ENCODE measurements around the gene TTLL5. TPM values are rescaled to one million over a fixed set of nuclear protein-coding genes. Genes with fewer than 3 reads are reported as not detected.
"Not testable (repeated sequence)": the region's sequence is repeated elsewhere in the genome, so short reads cannot be mapped to it uniquely, and the experiment has no call there.

The TTLL5 gene
- polyA plus RNA-seq, 2 of the 4 experiments (the other 2 are of a cell fraction): 18.8 to 23.7 TPM

GRCh38 chr14:75845136-75845804, 184.2 kb downstream of the TTLL5 start:
- POLR2A ChIA-PET: no interaction called here

GRCh38 chr14:75846694-75847093, 185.6 kb downstream of the TTLL5 start:
- WGBS (ENCODE audit: missing lambda C conversion rate): 95% methylated on average over 5 of the region's 5 CpGs
- H3K4me3 ChIP-seq; H3K4me1 ChIP-seq; DNase-seq (ENCODE audit: low read depth in 1 of 2, low spot score in 1 of 2); FAIRE-seq; H3K27ac ChIP-seq; H3K9me3 ChIP-seq; POLR2A ChIA-PET; H3K4me2 ChIP-seq; ATAC-seq: not testable (repeated sequence)
- CTCF ChIA-PET: interaction anchor here (1.1 kb wide), 1 partner anchor 97 kb away, joined by 3 read pairs; no protein-coding TSS in a partner anchor

More at GRCh38 chr14:75845136-75845804, 184.2 kb downstream of the TTLL5 start:
- no peak overlapping the region for H3K4me2 ChIP-seq
- no peaks in the 10 kb centered on the region for H3K9me3 ChIP-seq
- CTCF ChIA-PET: interaction anchor here (0.6 to 1.7 kb wide), 3 partner anchors 8 to 26 kb away, joined by 3 read pairs; no protein-coding TSS in a partner anchor
- TF ChIP-seq EHMT2 (IDR thresholded peaks at IDR 0.05; ENCODE audit: low read depth) (no peak), MYC (IDR thresholded peaks at IDR 0.05; ENCODE audit: borderline replicate concordance, low read length) (no peak)
- FAIRE-seq (no peak), DNase-seq (ENCODE audit: low read depth in 1 of 2, low spot score in 1 of 2) (no peak), ATAC-seq (no peak)
- no peak overlapping the region for H3K27ac ChIP-seq
- H3K4me3 ChIP-seq: no peak overlapping the region
- WGBS (ENCODE audit: missing lambda C conversion rate): 81% methylated on average over 4 of the region's 4 CpGs
- no peaks in the 10 kb centered on the region for H3K4me1 ChIP-seq

- ATAC-seq: no peak
- 78% methylated on average over 2 of the region's 2 CpGs for WGBS (ENCODE audit: missing lambda C conversion rate)
- H3K4me3 ChIP-seq: no peak overlapping the region
These were observed 186.5 kb downstream of the TTLL5 start for GRCh38 chr14:75847584-75847983.

GRCh38 chr14:75848167-75848913, 187.3 kb downstream of the TTLL5 start:
- Histone ChIP-seq H3K4me1 (no peaks in the 10 kb centered on the region), H3K27ac (no peak overlapping the region), H3K9me3 (no peaks in the 10 kb centered on the region), H3K4me2 (no peak overlapping the region), H3K4me3 (no peak overlapping the region)
- ATAC-seq: no peak
- DNase-seq (ENCODE audit: low read depth in 1 of 2, low spot score in 1 of 2): no peak
- no peak for FAIRE-seq
- WGBS (ENCODE audit: missing lambda C conversion rate): 92% methylated on average over 2 of the region's 2 CpGs
- ChIA-PET POLR2A (no interaction called here), CTCF (interaction anchor here (1.6 kb wide), 1 partner anchor 15 kb away, joined by 3 read pairs; no protein-coding TSS in a partner anchor)
- TF ChIP-seq ZC3H11A (IDR thresholded peaks at IDR 0.05) (no peak), ZNF302 (CRISPR knock-in tag; IDR thresholded peaks at IDR 0.05) (no peak), CTCF (IDR thresholded peaks at IDR 0.05) (no peak), RFX5 (IDR thresholded peaks at IDR 0.05) (no peak), SMC3 (IDR thresholded peaks at IDR 0.05) (no peak)

More at GRCh38 chr14:75847584-75847983, 186.5 kb downstream of the TTLL5 start:
- H3K4me1 ChIP-seq: no peaks in the 10 kb centered on the region
- TF ChIP-seq RNF2 (IDR thresholded peaks at IDR 0.05; ENCODE audit: borderline replicate concordance, low read depth) (no peak), NFE2L2 (conservative IDR thresholded peaks at IDR 0.05; ENCODE audit: low read length) (no peak), RCOR1 (IDR thresholded peaks at IDR 0.05; ENCODE audit: low read depth, low read length) (no peak), EHF (CRISPR knock-in tag; IDR thresholded peaks at IDR 0.05) (no peak), CEBPB (IDR thresholded peaks at IDR 0.05) (no peak), ATOH8 (CRISPR knock-in tag; IDR thresholded peaks at IDR 0.05; ENCODE audit: low read depth) (no peak), MAX (IDR thresholded peaks at IDR 0.05) (no peak), USF2 (IDR thresholded peaks at IDR 0.05) (no peak), BHLHE40 (IDR thresholded peaks at IDR 0.05; ENCODE audit: low read depth, low read length) (no peak), TFCP2L1 (CRISPR knock-in tag; IDR thresholded peaks at IDR 0.05) (no peak), RARB (CRISPR knock-in tag; IDR thresholded peaks at IDR 0.05) (no peak), EHMT2 (IDR thresholded peaks at IDR 0.05; ENCODE audit: low read depth) (no peak), HOXA7 (CRISPR knock-in tag; IDR thresholded peaks at IDR 0.05) (no peak), PHF8 (IDR thresholded peaks at IDR 0.05; ENCODE audit: borderline replicate concordance, low read depth) (no peak)
- no peak for DNase-seq (ENCODE audit: low read depth in 1 of 2, low spot score in 1 of 2)
- no peak overlapping the region for H3K4me2 ChIP-seq
- no peak overlapping the region for H3K27ac ChIP-seq
- POLR2A ChIA-PET: no interaction called here
- CTCF ChIA-PET: interaction anchor here (1.1 to 1.6 kb wide), 2 partner anchors 16 to 96 kb away, joined by 3 read pairs; no protein-coding TSS in a partner anchor
- no peak for FAIRE-seq
- no peaks in the 10 kb centered on the region for H3K9me3 ChIP-seq

Data from A549 (cell line).